ENCODE results near the gene RNF213. TPM values are rescaled to one million over a fixed set of nuclear protein-coding genes. Genes with fewer than 3 reads are reported as not detected.

Gene RNF213
- total and polyA plus RNA-seq, 2 of the 8 experiments (the other 6 are each of a cell fraction or from before 2014, with no cell fraction given), result 33.8 to 62.8 TPM

DNA sequence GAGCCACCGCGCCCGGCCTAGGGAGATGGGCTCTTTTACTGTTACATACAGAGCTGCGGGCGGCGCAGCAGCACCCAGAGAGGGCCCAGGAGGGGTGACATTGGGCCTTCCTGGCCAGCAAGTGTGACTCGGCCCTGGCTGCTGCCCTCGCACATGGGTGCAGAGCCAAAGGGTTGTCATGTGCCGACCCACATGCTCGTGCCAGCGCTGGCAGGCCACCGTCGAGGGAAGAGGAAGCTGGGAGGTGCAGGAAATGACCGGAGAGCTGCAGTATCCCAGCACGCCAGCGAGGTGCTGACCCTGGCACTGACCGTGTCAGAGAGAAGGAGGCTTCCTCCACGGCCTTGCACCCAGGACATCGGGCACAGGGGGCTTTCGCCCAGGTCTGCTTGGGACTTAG is 162.3 kb downstream of the RNF213 start:
- no peaks in the 10 kb centered on the region for H3K79me2 ChIP-seq (ENCODE audit: control insufficient read depth in 1 of 2, insufficient read depth in 2 of 2, low read length in 2 of 2)
- peak in 1 of 2 experiments; percentile 46 for DNase-seq (ENCODE audit: low read depth in 1 of 2, low spot score in 2 of 2)
- H3K23ac ChIP-seq (ENCODE audit: insufficient read length), result no peak overlapping the region
- no peak overlapping the region for H2BK120ac ChIP-seq (replicated peaks; ENCODE audit: low read depth, low read length)
- H3K9ac ChIP-seq (replicated peaks in 1 of 4; ENCODE audit: extremely low read depth in 1 of 4, low read depth in 3 of 4, low read length in 3 of 4), result no peak overlapping the region
- H2BK15ac ChIP-seq (ENCODE audit: low read length), result no peak overlapping the region
- no peaks in the 10 kb centered on the region for H3K9me3 ChIP-seq (ENCODE audit: insufficient read depth in 2 of 2, low read depth in 1 of 2, low read length in 1 of 2)
- no peak overlapping the region for H4K91ac ChIP-seq (replicated peaks; ENCODE audit: insufficient read length, low read length)
- H3K4me2 ChIP-seq (ENCODE audit: insufficient read depth in 1 of 2, low read depth in 2 of 2, low read length in 2 of 2), result no peak overlapping the region
- peaks cover 7 to 13% of the 10 kb centered on the region in 2 experiments for H4K20me1 ChIP-seq (replicated peaks in 1 of 2; ENCODE audit: control insufficient read depth in 1 of 2, insufficient read depth in 2 of 2, low read length in 2 of 2)
- no peak overlapping the region for H3K4ac ChIP-seq (replicated peaks; ENCODE audit: insufficient read length, low read depth, low read length)
- H3K18ac ChIP-seq (ENCODE audit: extremely low read depth, low read length), result no peak overlapping the region
- no peaks in the 10 kb centered on the region; a peak in 1 of 8 replicates for H3K36me3 ChIP-seq (ENCODE audit: control insufficient read depth in 2 of 4, insufficient read depth in 4 of 4, low read length in 3 of 4)
- TF ChIP-seq, protein P1, sequence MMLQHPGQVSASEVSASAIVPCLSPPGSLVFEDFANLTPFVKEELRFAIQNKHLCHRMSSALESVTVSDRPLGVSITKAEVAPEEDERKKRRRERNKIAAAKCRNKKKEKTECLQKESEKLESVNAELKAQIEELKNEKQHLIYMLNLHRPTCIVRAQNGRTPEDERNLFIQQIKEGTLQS (IDR thresholded peaks at IDR 0.05; ENCODE audit: insufficient read depth, low read depth, low read length), result no peak
- TF ChIP-seq, protein P2, sequence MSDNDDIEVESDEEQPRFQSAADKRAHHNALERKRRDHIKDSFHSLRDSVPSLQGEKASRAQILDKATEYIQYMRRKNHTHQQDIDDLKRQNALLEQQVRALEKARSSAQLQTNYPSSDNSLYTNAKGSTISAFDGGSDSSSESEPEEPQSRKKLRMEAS (IDR thresholded peaks at IDR 0.05), result no peak
- TF ChIP-seq CHD1 (IDR thresholded peaks at IDR 0.05; ENCODE audit: low read depth, low read length), result no peak
- ChIA-PET CTCF (ENCODE audit: partially characterized antibody) (interaction anchor here (0.7 to 1.7 kb wide), 6 partner anchors 42 to 227 kb away, joined by 3 to 4 read pairs (median 3); no protein-coding TSS in a partner anchor), POLR2A (ENCODE audit: partially characterized antibody) (no interaction called here)
- no peak overlapping the region for H3K4me3 ChIP-seq (ENCODE audit: extremely low read depth in 1 of 4, insufficient read depth in 2 of 4, low read depth in 3 of 4, low read length in 4 of 4)
- no peak overlapping the region for H2AK5ac ChIP-seq (ENCODE audit: low read depth, low read length)
- H3K14ac ChIP-seq (ENCODE audit: insufficient read length), result no peak overlapping the region
- H4K5ac ChIP-seq (ENCODE audit: insufficient read length, low read depth, low read length), result no peak overlapping the region
- no peak overlapping the region for H2BK5ac ChIP-seq (ENCODE audit: low read depth, low read length)
- no peak overlapping the region for H2BK20ac ChIP-seq (ENCODE audit: low read length)
- no peaks in the 10 kb centered on the region; a peak in 1 of 7 replicates for H3K27me3 ChIP-seq (replicated peaks in 1 of 4; ENCODE audit: control insufficient read depth in 3 of 4, extremely low read depth in 1 of 4, insufficient read depth in 3 of 4, low read length in 3 of 4)
- 94% methylated on average over 17 of the region's 20 CpGs; no CpG with 5 or more reads in 1 of the 2 experiments for WGBS, 2 experiments (ENCODE audit: extremely low coverage in 1 of 2, insufficient coverage in 1 of 2, insufficient read length in 1 of 2, insufficient replicate concordance in 2 of 2, low coverage in 1 of 2, low lambda C conversion rate in 2 of 2, missing lambda C conversion rate in 1 of 2)
- no peaks in the 10 kb centered on the region; the same call in 1 of the 2 replicates for H3K79me1 ChIP-seq (ENCODE audit: low read depth, low read length)
- H3K23me2 ChIP-seq (ENCODE audit: low read depth, low read length), result no peaks in the 10 kb centered on the region
- no peak overlapping the region for H3K56ac ChIP-seq (replicated peaks; ENCODE audit: insufficient read length, low read depth, low read length)
- H2AFZ ChIP-seq (ENCODE audit: low read length), result no peak overlapping the region
- H3K4me1 ChIP-seq (replicated peaks in 1 of 4; ENCODE audit: control insufficient read depth in 3 of 4, insufficient read depth in 4 of 4, low read length in 3 of 4), result peaks cover 0 to 7% (median 2%) of the 10 kb centered on the region in 4 experiments; a peak in 3 of 7 replicates
- H2BK12ac ChIP-seq (ENCODE audit: low read depth, low read length), result no peak overlapping the region
- H4K8ac ChIP-seq (ENCODE audit: extremely low read depth, insufficient read depth, low read length), result no peak overlapping the region
- FAIRE-seq, result no peak
- H3K27ac ChIP-seq (ENCODE audit: low read depth, low read length), result no peak overlapping the region

Measured in H1 (cell line).